Loucy (cell line): Measurements from ENCODE around the gene CCPG1.

Source experiments
- CTCF ChIP-seq: fragments of 200-600 bp; sonication (generic); conservative IDR thresholded peaks from 2 replicates; pipeline ENCODE4 v1.5.1; 2014; ENCODE audit warnings: mild to moderate bottlenecking, antibody characterized with exemption, low read length
- EZH2phosphoT487 ChIP-seq: fragments of 200-600 bp; IDR thresholded peaks from 2 replicates; pipeline ENCODE4 v1.6.1; 2018; ENCODE audit warnings: antibody characterized with exemption, mild to moderate bottlenecking, moderate library complexity, borderline replicate concordance

- TF ChIP-seq EZH2phosphoT487 (no peak), CTCF (no peak)
Measured at GRCh38 chr15:55327387-55327786, 80.8 kb downstream of the CCPG1 start.
